LNCaP clone FGC (cell line): ENCODE results near the gene SDF4.

Experiments
- DNase-seq: peaks from one replicate; pipeline ENCODE4 v3.0.0-alpha.2; 2011; ENCODE audit warnings: low read depth
- H3K4me3 ChIP-seq: 2 replicates; pipeline ENCODE4 v1.5.1; 2011; ENCODE audit warnings: mild to moderate bottlenecking, low read depth, low read length, control low read depth
- TF ChIP-seq, protein P1 (sequence below): IDR thresholded peaks from 2 replicates; pipeline ENCODE4 v1.5.1; 2012; ENCODE audit warnings: mild to moderate bottlenecking; ENCODE audit not compliant: control insufficient read depth, insufficient read depth; ENCODE audit errors: extremely low read depth

The SDF4 gene

DNA sequence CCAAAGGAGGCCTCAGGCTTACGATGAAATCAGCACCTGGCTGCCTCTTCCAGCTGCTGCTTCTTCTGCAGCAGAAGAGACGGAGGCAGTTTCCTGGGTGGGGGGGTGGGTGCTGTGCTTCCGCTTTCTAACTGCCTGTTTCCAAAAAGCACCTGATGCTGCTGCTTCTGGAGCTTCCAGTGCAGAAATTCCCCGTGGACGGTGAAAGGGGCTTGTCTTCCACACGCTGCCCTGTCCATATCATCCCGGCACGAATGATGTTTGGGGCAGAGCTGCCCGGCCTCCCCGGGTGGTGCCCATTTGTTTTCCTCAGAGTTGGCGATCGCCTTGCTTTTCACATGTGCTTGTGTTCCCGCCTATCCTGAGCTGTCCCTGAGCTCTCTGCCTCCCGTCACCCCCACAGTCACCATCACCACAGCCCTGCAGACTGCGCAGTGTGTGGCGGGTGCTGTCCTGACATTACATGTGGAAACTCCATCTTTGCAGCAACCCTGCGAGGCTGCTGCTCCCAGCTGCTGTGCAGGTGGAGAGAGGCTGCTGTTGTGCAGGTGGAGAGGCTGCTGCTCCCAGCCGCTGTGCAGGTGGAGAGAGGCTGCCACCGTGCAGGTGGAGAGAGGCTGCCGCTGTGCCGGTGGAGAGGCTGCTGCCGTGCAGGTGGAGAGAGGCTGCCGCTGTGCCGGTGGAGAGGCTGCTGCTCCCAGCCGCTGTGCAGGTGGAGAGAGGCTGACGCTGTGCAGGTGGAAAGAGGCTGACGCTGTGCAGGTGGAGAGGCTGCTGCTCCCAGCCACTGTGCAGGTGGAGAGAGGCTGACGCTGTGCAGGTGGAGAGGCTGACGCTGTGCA, 56.4 kb downstream of the SDF4 start:
- H3K4me3 ChIP-seq = no peak overlapping the region
- TF ChIP-seq, protein P1, sequence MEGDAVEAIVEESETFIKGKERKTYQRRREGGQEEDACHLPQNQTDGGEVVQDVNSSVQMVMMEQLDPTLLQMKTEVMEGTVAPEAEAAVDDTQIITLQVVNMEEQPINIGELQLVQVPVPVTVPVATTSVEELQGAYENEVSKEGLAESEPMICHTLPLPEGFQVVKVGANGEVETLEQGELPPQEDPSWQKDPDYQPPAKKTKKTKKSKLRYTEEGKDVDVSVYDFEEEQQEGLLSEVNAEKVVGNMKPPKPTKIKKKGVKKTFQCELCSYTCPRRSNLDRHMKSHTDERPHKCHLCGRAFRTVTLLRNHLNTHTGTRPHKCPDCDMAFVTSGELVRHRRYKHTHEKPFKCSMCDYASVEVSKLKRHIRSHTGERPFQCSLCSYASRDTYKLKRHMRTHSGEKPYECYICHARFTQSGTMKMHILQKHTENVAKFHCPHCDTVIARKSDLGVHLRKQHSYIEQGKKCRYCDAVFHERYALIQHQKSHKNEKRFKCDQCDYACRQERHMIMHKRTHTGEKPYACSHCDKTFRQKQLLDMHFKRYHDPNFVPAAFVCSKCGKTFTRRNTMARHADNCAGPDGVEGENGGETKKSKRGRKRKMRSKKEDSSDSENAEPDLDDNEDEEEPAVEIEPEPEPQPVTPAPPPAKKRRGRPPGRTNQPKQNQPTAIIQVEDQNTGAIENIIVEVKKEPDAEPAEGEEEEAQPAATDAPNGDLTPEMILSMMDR = no peak
- DNase-seq = no peak

DNA sequence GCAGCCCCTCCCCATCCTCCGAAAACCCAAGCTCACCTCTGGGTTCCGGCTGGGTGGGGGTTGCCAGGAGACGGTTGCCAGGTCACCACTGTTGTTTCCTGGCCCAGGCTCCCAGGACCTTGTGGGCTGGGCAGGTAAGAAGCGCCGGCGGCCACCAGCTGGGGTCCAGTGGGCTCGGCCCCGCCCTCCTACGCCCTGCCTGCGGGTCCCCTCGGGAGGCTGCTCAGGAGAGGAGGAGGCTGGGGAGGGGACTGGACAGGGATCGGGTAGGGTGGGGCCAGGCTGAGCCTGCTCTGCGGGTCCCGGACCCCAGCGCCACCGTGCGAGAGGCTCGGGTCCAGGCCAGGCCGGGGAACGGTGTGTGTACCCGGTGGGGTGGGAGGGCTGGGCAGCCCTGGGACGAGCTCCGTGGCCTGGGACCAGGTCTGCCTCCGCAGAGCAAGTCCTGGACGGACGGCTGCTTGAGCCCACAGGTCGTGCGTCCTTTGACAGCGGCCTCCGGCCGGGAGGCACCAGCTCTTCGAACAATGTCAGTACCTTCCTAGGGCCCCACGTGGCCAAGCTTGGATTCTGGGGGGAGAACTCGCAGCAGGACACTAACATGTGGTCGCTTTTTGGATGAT, 57.9 kb downstream of the SDF4 start, which contains the start of gene TTLL10:
TSS of gene TTLL10 (plus strand) at position 88 of the 623 bp plus-strand sequence. CDS start 5,336 bp downstream, outside the sequence.
- no peak for DNase-seq
- TF ChIP-seq, protein P1 = no peak
- H3K4me3 ChIP-seq = no peak within 1 kb of the TSS

- no peak for DNase-seq
- H3K4me3 ChIP-seq = no peak overlapping the region
- TF ChIP-seq, protein P1 = no peak
Measured at GRCh38 chr1:1173061-1173792, 58.6 kb downstream of the SDF4 start.

GRCh38 chr1:1171546-1172340, 60.1 kb downstream of the SDF4 start:
- TF ChIP-seq, protein P1 = no peak
- no peak overlapping the region for H3K4me3 ChIP-seq
- DNase-seq = no peak

DNA sequence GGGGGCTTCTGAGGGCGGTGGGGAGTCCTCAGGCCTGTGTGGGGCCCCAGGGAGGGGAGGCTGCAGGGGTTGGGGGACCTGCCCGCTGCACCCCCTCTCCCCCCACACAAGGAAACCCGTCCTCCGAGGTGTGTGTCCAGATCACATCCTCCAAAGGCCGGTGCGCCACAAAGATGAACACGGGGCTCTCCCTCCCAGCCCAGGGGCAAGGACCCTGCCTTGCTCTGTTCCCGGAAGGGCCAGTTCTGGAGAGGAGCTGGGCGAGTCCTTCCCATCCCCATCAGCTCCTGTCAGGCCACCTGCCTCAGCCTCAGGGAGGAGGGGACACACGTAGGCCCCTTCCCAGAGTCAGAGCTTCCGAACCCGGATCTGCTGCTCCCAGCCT, 60.6 kb downstream of the SDF4 start:
- no peak for DNase-seq
- TF ChIP-seq, protein P1 = no peak
- no peak overlapping the region for H3K4me3 ChIP-seq
